PC-9 (cell line): ENCODE data around the gene NFKBIE.

Source experiments
- EZH2 ChIP-seq: fragments of 200-600 bp; sonication (generic); IDR thresholded peaks from 2 replicates; pipeline ENCODE4 v1.8.0; 2017; ENCODE audit warnings: antibody characterized with exemption, low read depth
- TF ChIP-seq, protein P1 (sequence below): fragments of 200-600 bp; sonication (generic); conservative IDR thresholded peaks from 2 replicates; pipeline ENCODE4 v1.6.1; 2017; ENCODE audit warnings: mixed run types, antibody characterized with exemption, mild to moderate bottlenecking, moderate library complexity

DNA sequence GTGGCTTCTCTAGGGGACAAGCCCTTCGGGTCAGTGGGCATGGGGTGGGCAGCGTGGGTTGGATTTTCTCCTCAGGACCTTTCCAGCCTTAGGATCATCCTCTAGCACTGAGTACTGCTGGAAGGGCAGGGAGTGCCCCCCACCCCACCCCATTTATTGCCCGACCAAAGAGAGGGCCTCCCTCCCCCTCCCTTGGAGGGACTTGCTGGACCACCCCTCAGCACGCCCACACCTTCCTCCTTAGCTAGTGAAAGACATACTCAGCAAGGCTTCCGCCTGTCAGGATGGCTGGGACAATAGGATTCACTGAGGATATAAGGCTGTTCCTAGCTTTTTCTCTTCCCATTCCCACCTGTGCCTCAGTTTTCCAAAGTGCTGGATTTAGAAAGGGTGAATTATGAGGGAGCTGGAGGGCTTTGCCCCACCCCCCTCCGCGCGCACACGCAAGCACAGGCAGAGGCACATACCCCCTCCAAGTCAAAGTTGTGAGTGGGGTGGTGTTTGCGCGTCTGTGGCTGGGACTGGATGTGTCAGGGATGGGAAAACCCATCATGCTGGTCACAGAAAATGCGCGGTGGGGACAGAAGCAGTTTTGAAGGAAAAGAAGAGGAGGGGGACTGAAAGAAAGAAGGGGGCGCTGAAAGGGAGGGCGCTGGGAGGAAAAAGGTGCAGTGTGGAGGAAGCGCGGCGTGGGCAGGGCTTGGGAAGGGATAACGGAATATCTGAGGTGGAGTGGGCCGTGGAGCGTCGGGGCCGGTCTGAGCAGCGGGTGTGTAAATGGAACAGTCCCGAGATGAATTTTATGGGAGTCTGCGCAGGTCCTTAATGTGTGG is 42.6 kb downstream of the NFKBIE start:
- TF ChIP-seq, protein P1, sequence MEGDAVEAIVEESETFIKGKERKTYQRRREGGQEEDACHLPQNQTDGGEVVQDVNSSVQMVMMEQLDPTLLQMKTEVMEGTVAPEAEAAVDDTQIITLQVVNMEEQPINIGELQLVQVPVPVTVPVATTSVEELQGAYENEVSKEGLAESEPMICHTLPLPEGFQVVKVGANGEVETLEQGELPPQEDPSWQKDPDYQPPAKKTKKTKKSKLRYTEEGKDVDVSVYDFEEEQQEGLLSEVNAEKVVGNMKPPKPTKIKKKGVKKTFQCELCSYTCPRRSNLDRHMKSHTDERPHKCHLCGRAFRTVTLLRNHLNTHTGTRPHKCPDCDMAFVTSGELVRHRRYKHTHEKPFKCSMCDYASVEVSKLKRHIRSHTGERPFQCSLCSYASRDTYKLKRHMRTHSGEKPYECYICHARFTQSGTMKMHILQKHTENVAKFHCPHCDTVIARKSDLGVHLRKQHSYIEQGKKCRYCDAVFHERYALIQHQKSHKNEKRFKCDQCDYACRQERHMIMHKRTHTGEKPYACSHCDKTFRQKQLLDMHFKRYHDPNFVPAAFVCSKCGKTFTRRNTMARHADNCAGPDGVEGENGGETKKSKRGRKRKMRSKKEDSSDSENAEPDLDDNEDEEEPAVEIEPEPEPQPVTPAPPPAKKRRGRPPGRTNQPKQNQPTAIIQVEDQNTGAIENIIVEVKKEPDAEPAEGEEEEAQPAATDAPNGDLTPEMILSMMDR = no peak
- no peak for TF ChIP-seq EZH2
